HG03354 (cell line): Measurements from ENCODE around the gene AGPAT3.
"Not testable (repeated sequence)": the region's sequence is repeated elsewhere in the genome, so short reads cannot be mapped to it uniquely, and the experiment has no call there.

Experiments used
- ATAC-seq: cut with Tn5 transposase; IDR thresholded peaks from one replicate; pipeline ENCODE4 v1.9.1; 2021; ENCODE audit warnings: mild to moderate bottlenecking; ENCODE audit not compliant: unreplicated experiment, poor library complexity, severe bottlenecking

The AGPAT3 gene

GRCh38 chr21:43864962-43865539, at the start of gene AGPAT3:
TSS of gene AGPAT3 (plus strand) at chr21:43865223. CDS start at chr21:43959682, 94,459 bp downstream.
- ATAC-seq = no peak

- ATAC-seq = no peak
These were observed 49.0 kb upstream of the AGPAT3 start for GRCh38 chr21:43815991-43816390.

GRCh38 chr21:43816611-43817071, 48.4 kb upstream of the AGPAT3 start:
- no peak for ATAC-seq

GRCh38 chr21:43817157-43818086, 47.6 kb upstream of the AGPAT3 start:
- no peak for ATAC-seq

- no peak for ATAC-seq
These were observed 46.3 kb upstream of the AGPAT3 start for GRCh38 chr21:43818685-43819084.

GRCh38 chr21:43819511-43820405, 45.3 kb upstream of the AGPAT3 start:
- no peak for ATAC-seq

- ATAC-seq = no peak
These were observed 44.6 kb upstream of the AGPAT3 start for GRCh38 chr21:43820466-43820865.

GRCh38 chr21:43822166-43822565, 42.9 kb upstream of the AGPAT3 start:
- ATAC-seq = not testable (repeated sequence)

- ATAC-seq = not testable (repeated sequence)
These were observed 42.3 kb upstream of the AGPAT3 start for GRCh38 chr21:43822741-43823140.

- no peak for ATAC-seq
These were observed 40.4 kb upstream of the AGPAT3 start for GRCh38 chr21:43824333-43825241.

GRCh38 chr21:43825242-43825935, 39.6 kb upstream of the AGPAT3 start:
- no peak for ATAC-seq

- no peak for ATAC-seq
These were observed 38.9 kb upstream of the AGPAT3 start for GRCh38 chr21:43825936-43826622.

- ATAC-seq = no peak
These were observed 38.4 kb upstream of the AGPAT3 start for GRCh38 chr21:43826623-43826974.

- no peak for ATAC-seq
These were observed 37.9 kb upstream of the AGPAT3 start for GRCh38 chr21:43827015-43827611.

- ATAC-seq = no peak
These were observed 35.9 kb upstream of the AGPAT3 start for GRCh38 chr21:43829161-43829560.

GRCh38 chr21:43829575-43830119, 35.4 kb upstream of the AGPAT3 start:
- ATAC-seq = no peak

GRCh38 chr21:43832158-43832550, 32.9 kb upstream of the AGPAT3 start:
- ATAC-seq = no peak
